ENCODE measurements around the gene NT5M.
"Not testable (repeated sequence)": the region's sequence is repeated elsewhere in the genome, so short reads cannot be mapped to it uniquely, and the experiment has no call there.

Gene NT5M

GRCh38 chr17:17377071-17377967 lies 74.1 kb downstream of the NT5M start:
- DNase-seq (ENCODE audit: low read depth): no peak

GRCh38 chr17:17379197-17379991 lies 76.2 kb downstream of the NT5M start:
- DNase-seq (ENCODE audit: low read depth): no peak

GRCh38 chr17:17380145-17380925 lies 77.2 kb downstream of the NT5M start:
- no peak for DNase-seq (ENCODE audit: low read depth)

- no peak for DNase-seq (ENCODE audit: low read depth)
These were observed 78.4 kb downstream of the NT5M start for GRCh38 chr17:17381446-17382064.

GRCh38 chr17:17382065-17382459 lies 78.9 kb downstream of the NT5M start:
- DNase-seq (ENCODE audit: low read depth): no peak

GRCh38 chr17:17382971-17383370 lies 79.8 kb downstream of the NT5M start:
- DNase-seq (ENCODE audit: low read depth): no peak

- DNase-seq (ENCODE audit: low read depth): not testable (repeated sequence)
These were observed 80.5 kb downstream of the NT5M start for GRCh38 chr17:17383431-17384290.

GRCh38 chr17:17384291-17384615 lies 81.1 kb downstream of the NT5M start:
- DNase-seq (ENCODE audit: low read depth): no peak

GRCh38 chr17:17384961-17385360 lies 81.8 kb downstream of the NT5M start:
- no peak for DNase-seq (ENCODE audit: low read depth)

- no peak for DNase-seq (ENCODE audit: low read depth)
These were observed 82.3 kb downstream of the NT5M start for GRCh38 chr17:17385491-17385890.

GRCh38 chr17:17386094-17386800 lies 83.1 kb downstream of the NT5M start:
- DNase-seq (ENCODE audit: low read depth): no peak

GRCh38 chr17:17387017-17387497 lies 83.9 kb downstream of the NT5M start:
- DNase-seq (ENCODE audit: low read depth): no peak

GRCh38 chr17:17387498-17388362 lies 84.6 kb downstream of the NT5M start:
- DNase-seq (ENCODE audit: low read depth): no peak

- no peak for DNase-seq (ENCODE audit: low read depth)
These were observed 85.7 kb downstream of the NT5M start for GRCh38 chr17:17388657-17389496.

GRCh38 chr17:17391668-17392370 lies 88.6 kb downstream of the NT5M start:
- DNase-seq (ENCODE audit: low read depth): no peak

GRCh38 chr17:17393976-17394375 lies 90.8 kb downstream of the NT5M start:
- no peak for DNase-seq (ENCODE audit: low read depth)

- DNase-seq (ENCODE audit: low read depth): no peak
These were observed 91.3 kb downstream of the NT5M start for GRCh38 chr17:17394494-17394893.

Data from fibroblast of gingiva (primary cell).